OCI-LY7 (cell line): ENCODE measurements around the gene LTN1. TPM values are rescaled to one million over a fixed set of nuclear protein-coding genes. Genes with fewer than 3 reads are reported as not detected.

Experiments used
- BruUV-seq: library from RNA; stranded (reverse); fragments of 400-500 nt; replicated peaks from 2 replicates; lab custom pipeline; 2021; lab: Mats Ljungman, UMichigan
- CTCF ChIA-PET: fragments of 300-600 bp; sonication (Branson Sonifier 250); formaldehyde crosslinking; loops from one replicate; lab custom pipeline; 2022; ENCODE audit warnings: antibody characterized with exemption; ENCODE audit not compliant: unreplicated experiment; lab: Charles Lee
- POLR2A ChIA-PET: fragments of 300-600 bp; sonication (Branson Sonifier 250); formaldehyde crosslinking; loops from one replicate; lab custom pipeline; 2022; ENCODE audit warnings: antibody characterized with exemption; lab: Charles Lee
- DNase-seq: peaks from one replicate; pipeline ENCODE4 v3.0.0-alpha.2; 2015; ENCODE audit warnings: low spot score
- H2AFZ ChIP-seq: fragments of 200-600 bp; sonication (generic), shearing (Covaris generic); 2 replicates; pipeline ENCODE4 v1.6.1; 2014; ENCODE audit warnings: mild to moderate bottlenecking, antibody characterized with exemption, low read length, moderate library complexity
- H3K27ac ChIP-seq: fragments of 200-600 bp; sonication (generic); 2 replicates; pipeline ENCODE4 v1.5.1; 2014; ENCODE audit warnings: mixed run types, low read depth, mild to moderate bottlenecking, moderate library complexity, low read length, inconsistent platforms; ENCODE audit not compliant: poor library complexity, severe bottlenecking
- H3K36me3 ChIP-seq: fragments of 200-600 bp; sonication (generic); 2 replicates; pipeline ENCODE4 v1.6.1; 2014; ENCODE audit warnings: mild to moderate bottlenecking, antibody characterized with exemption, low read length, moderate library complexity, mixed read lengths; ENCODE audit not compliant: insufficient read depth
- H3K4me1 ChIP-seq: fragments of 200-600 bp; sonication (generic); 2 replicates; pipeline ENCODE4 v1.5.1; 2014; ENCODE audit warnings: mild to moderate bottlenecking, low read length; ENCODE audit not compliant: insufficient read depth, poor library complexity, severe bottlenecking
- H3K4me2 ChIP-seq: fragments of 200-600 bp; sonication (generic); 2 replicates; pipeline ENCODE4 v1.6.1; 2014; ENCODE audit warnings: mild to moderate bottlenecking, low read length
- H3K4me3 ChIP-seq: fragments of 200-600 bp; sonication (generic); 2 replicates; pipeline ENCODE4 v1.5.1; 2014; ENCODE audit warnings: mild to moderate bottlenecking, low read depth, low read length; ENCODE audit not compliant: poor library complexity, severe bottlenecking
- H3K79me2 ChIP-seq: fragments of 200-600 bp; sonication (generic); 2 replicates; pipeline ENCODE4 v1.6.1; 2016; ENCODE audit warnings: low read depth, mild to moderate bottlenecking, low read length, moderate library complexity, mixed read lengths; ENCODE audit not compliant: insufficient read depth
- H3K9me2 ChIP-seq: fragments of 200-600 bp; sonication (generic); 2 replicates; pipeline ENCODE4 v1.6.1; 2016; ENCODE audit warnings: mild to moderate bottlenecking, low read length, mixed read lengths; ENCODE audit not compliant: insufficient read depth
- H3K9me3 ChIP-seq: fragments of 200-600 bp; sonication (generic); 2 replicates; pipeline ENCODE4 v1.6.1; 2014; ENCODE audit warnings: mild to moderate bottlenecking, mixed run types, low read length, mixed read lengths
- H4K20me1 ChIP-seq: fragments of 200-600 bp; sonication (generic); 2 replicates; pipeline ENCODE4 v1.6.1; 2014; ENCODE audit warnings: mild to moderate bottlenecking, antibody characterized with exemption, low read length, moderate library complexity, mixed read lengths; ENCODE audit not compliant: insufficient read depth
- EZH2phosphoT487 ChIP-seq: fragments of 200-600 bp; sonication (generic); IDR thresholded peaks from 2 replicates; pipeline ENCODE4 v1.6.1; 2018; ENCODE audit warnings: low read depth, borderline replicate concordance, mild to moderate bottlenecking, mixed run types, antibody characterized with exemption, low read length, moderate library complexity, mixed read lengths
- intact Hi-C: fragments of 100-400 bp; cut with micrococcal nuclease; formaldehyde crosslinking; loops from one replicate; pipeline ENCODE4 v1.10.0; 2022; ENCODE audit not compliant: unreplicated experiment
- total RNA-seq, 2 experiments: library from RNA; depleted of rRNA in 1 of 2; stranded (reverse); fragments of >200 nt in 1 of 2; shearing (Covaris generic) in 1 of 2; gene quantifications; 2 replicates each; pipeline ENCODE4 v1.2.3, GENCODE V29; 2014 to 2022
- TF ChIP-seq, protein P1 (sequence below): fragments of 200-600 bp; sonication (generic); conservative IDR thresholded peaks from 2 replicates; pipeline ENCODE4 v1.5.1; 2014; ENCODE audit warnings: mild to moderate bottlenecking, antibody characterized with exemption, low read length, moderate library complexity, mixed read lengths

LTN1 gene
- total RNA-seq, 2 experiments from 2014 or later = 18.4 to 32.6 TPM

DNA sequence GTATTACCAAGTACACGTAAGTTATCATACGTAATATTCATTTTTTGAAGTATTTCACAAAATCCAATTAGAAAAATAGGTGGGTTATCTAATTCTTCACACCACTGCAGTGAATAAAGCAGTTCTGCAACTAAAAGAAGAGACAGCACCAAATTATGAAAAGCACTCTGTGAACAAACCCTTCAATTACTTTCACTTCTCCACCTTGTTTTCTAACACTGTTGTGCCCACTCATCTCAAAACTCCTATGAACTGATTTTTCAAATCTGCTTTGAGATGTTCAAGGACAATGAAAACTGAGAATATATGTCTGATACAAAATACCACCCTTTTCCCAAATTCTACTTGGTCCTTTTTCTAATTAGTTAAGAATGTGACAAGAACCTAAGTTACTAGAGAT, 39.4 kb downstream of the LTN1 start:
- DNase-seq = no peak
- intact Hi-C loops = no loop called here
- H3K79me2 ChIP-seq = no peaks in the 10 kb centered on the region
- H2AFZ ChIP-seq = no peak overlapping the region
- H3K4me1 ChIP-seq = no peaks in the 10 kb centered on the region
- no TSS peak for BruUV-seq
- H3K4me2 ChIP-seq = no peak overlapping the region
- ChIA-PET POLR2A (interaction anchor here (0.7 to 1.5 kb wide), 4 partner anchors 10 to 200 kb away, joined by 3 to 6 read pairs (median 4); no protein-coding TSS in a partner anchor), CTCF (no interaction called here)
- H3K27ac ChIP-seq = no peak overlapping the region
- H3K9me2 ChIP-seq = no peaks in the 10 kb centered on the region
- H4K20me1 ChIP-seq = no peaks in the 10 kb centered on the region
- H3K9me3 ChIP-seq = no peaks in the 10 kb centered on the region
- H3K36me3 ChIP-seq = peaks cover 92% of the 10 kb centered on the region
- TF ChIP-seq, protein P1, sequence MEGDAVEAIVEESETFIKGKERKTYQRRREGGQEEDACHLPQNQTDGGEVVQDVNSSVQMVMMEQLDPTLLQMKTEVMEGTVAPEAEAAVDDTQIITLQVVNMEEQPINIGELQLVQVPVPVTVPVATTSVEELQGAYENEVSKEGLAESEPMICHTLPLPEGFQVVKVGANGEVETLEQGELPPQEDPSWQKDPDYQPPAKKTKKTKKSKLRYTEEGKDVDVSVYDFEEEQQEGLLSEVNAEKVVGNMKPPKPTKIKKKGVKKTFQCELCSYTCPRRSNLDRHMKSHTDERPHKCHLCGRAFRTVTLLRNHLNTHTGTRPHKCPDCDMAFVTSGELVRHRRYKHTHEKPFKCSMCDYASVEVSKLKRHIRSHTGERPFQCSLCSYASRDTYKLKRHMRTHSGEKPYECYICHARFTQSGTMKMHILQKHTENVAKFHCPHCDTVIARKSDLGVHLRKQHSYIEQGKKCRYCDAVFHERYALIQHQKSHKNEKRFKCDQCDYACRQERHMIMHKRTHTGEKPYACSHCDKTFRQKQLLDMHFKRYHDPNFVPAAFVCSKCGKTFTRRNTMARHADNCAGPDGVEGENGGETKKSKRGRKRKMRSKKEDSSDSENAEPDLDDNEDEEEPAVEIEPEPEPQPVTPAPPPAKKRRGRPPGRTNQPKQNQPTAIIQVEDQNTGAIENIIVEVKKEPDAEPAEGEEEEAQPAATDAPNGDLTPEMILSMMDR = no peak
- no peak for TF ChIP-seq EZH2phosphoT487
- no peak overlapping the region for H3K4me3 ChIP-seq

DNA sequence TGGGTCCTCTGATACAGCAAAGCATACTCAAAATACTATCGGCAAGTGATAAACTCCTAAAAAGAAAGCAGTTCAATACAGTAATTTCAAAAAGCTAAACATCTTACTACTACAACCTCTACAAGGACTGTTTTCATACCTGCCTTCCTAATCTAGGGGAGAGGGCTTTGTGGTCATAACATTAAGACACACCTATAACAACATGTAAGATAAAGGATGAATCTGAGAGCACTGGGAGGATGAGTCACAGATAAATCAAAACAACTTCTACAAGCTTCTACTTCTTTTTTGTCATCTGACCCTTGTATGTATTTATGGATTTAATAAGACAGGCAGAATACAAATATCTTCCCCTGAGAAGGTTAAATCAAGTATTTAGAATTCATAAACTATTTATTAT, 40.0 kb downstream of the LTN1 start:
- no peaks in the 10 kb centered on the region for H3K4me1 ChIP-seq
- DNase-seq = no peak
- H3K9me2 ChIP-seq = no peaks in the 10 kb centered on the region
- no peak overlapping the region for H3K4me2 ChIP-seq
- H4K20me1 ChIP-seq = no peaks in the 10 kb centered on the region
- ChIA-PET POLR2A (interaction anchor here (1.0 kb wide), 1 partner anchor 9 kb away, joined by 3 read pairs; no protein-coding TSS in a partner anchor), CTCF (no interaction called here)
- H3K4me3 ChIP-seq = no peak overlapping the region
- no peaks in the 10 kb centered on the region for H3K9me3 ChIP-seq
- no peaks in the 10 kb centered on the region for H3K79me2 ChIP-seq
- H3K36me3 ChIP-seq = peaks cover 87% of the 10 kb centered on the region
- H3K27ac ChIP-seq = no peak overlapping the region
- no TSS peak for BruUV-seq
- no peak for TF ChIP-seq EZH2phosphoT487
- TF ChIP-seq, protein P1 = no peak
- no peak overlapping the region for H2AFZ ChIP-seq
- intact Hi-C loops = no loop called here

DNA sequence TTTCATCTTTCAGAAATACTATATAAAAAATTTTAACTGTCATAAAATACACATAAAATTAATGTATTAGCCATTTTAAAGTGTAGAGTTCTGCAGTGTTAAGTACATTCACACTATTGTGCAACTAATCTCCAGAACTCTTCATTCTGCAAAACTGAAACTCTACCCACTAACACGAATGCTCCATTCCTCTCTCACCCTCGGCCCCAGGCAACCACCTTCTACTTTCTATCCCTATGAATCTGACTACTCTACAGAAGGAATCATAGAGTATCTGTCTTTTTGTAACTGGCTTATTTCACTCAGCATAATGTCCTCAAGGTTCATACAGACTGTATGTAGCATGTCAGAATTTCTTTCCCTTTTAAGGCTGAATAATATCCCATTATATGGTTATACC, 43.4 kb downstream of the LTN1 start:
- Histone ChIP-seq H4K20me1 (no peaks in the 10 kb centered on the region), H3K27ac (no peak overlapping the region), H3K36me3 (peaks cover 85% of the 10 kb centered on the region), H3K9me2 (no peaks in the 10 kb centered on the region), H3K4me2 (no peak overlapping the region), H3K79me2 (no peaks in the 10 kb centered on the region), H3K4me1 (no peaks in the 10 kb centered on the region), H2AFZ (no peak overlapping the region), H3K4me3 (no peak overlapping the region), H3K9me3 (no peaks in the 10 kb centered on the region)
- POLR2A ChIA-PET = interaction anchor here (0.5 to 1.2 kb wide), 6 partner anchors 18 to 130 kb away, joined by 3 to 4 read pairs (median 4); a partner anchor contains a TSS
- DNase-seq = no peak
- no TSS peak for BruUV-seq
- CTCF ChIA-PET = no interaction called here
- intact Hi-C loops = loop anchor here (10.0 kb wide), 1 partner anchor 435 kb away; no protein-coding TSS in a partner anchor
- TF ChIP-seq, protein P1 = no peak
